Measurements from ENCODE around the gene ACER2.

Gene ACER2

DNA sequence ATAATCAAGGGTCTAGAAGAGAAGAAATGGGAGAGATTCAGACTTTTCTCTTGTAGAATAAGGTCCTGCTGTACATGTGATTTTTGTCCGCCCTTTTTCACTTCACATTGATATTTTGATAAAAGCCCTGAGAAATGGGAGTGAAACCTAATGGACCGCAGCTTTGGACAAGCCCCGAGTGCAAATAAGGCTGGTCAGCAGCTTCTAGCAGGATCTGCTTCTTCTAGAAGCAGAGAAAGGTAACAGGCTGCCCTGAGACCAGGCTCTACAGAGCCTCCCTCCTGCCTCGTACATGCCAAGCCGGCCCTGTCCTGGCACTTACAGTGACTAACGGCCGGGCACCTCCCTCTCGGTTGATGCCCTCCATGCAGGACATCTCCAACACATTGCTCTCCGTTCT is 33.4 kb downstream of the ACER2 start:
- no peak for ATAC-seq
- TF ChIP-seq, protein P1, sequence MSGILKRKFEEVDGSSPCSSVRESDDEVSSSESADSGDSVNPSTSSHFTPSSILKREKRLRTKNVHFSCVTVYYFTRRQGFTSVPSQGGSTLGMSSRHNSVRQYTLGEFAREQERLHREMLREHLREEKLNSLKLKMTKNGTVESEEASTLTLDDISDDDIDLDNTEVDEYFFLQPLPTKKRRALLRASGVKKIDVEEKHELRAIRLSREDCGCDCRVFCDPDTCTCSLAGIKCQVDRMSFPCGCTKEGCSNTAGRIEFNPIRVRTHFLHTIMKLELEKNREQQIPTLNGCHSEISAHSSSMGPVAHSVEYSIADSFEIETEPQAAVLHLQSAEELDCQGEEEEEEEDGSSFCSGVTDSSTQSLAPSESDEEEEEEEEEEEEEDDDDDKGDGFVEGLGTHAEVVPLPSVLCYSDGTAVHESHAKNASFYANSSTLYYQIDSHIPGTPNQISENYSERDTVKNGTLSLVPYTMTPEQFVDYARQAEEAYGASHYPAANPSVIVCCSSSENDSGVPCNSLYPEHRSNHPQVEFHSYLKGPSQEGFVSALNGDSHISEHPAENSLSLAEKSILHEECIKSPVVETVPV (CRISPR knock-in tag; IDR thresholded peaks at IDR 0.05): no peak
- TF ChIP-seq ZNF70 (CRISPR knock-in tag; IDR thresholded peaks at IDR 0.05) (no peak), PPARA (CRISPR knock-in tag; IDR thresholded peaks at IDR 0.05; ENCODE audit: borderline replicate concordance) (no peak)

- no peak for ATAC-seq
- TF ChIP-seq RARB (CRISPR knock-in tag; IDR thresholded peaks at IDR 0.05): no peak
- TF ChIP-seq PPARA (CRISPR knock-in tag; IDR thresholded peaks at IDR 0.05; ENCODE audit: borderline replicate concordance): no peak
- no peak for TF ChIP-seq ZNF565 (CRISPR knock-in tag; conservative IDR thresholded peaks at IDR 0.05; ENCODE audit: low read depth)
- no peak for TF ChIP-seq ZFP30 (CRISPR knock-in tag; IDR thresholded peaks at IDR 0.05)
- TF ChIP-seq ZC3H10 (CRISPR knock-in tag; IDR thresholded peaks at IDR 0.05): no peak
- TF ChIP-seq ESRRG (CRISPR knock-in tag; IDR thresholded peaks at IDR 0.05): no peak
- no peak for TF ChIP-seq BACH2 (CRISPR knock-in tag; IDR thresholded peaks at IDR 0.05; ENCODE audit: borderline replicate concordance)
- TF ChIP-seq ZNF70 (CRISPR knock-in tag; IDR thresholded peaks at IDR 0.05): no peak
- no peak for TF ChIP-seq PATZ1 (CRISPR knock-in tag; IDR thresholded peaks at IDR 0.05; ENCODE audit: borderline replicate concordance)
Measured at GRCh38 chr9:19445452-19445851, 36.6 kb downstream of the ACER2 start.

GRCh38 chr9:19446361-19446861 is 37.6 kb downstream of the ACER2 start:
- TF ChIP-seq, protein P1 (CRISPR knock-in tag; IDR thresholded peaks at IDR 0.05): no peak
- TF ChIP-seq PPARA (CRISPR knock-in tag; IDR thresholded peaks at IDR 0.05; ENCODE audit: borderline replicate concordance) (no peak), SNAI2 (CRISPR knock-in tag; IDR thresholded peaks at IDR 0.05) (no peak), ZFP3 (CRISPR knock-in tag; IDR thresholded peaks at IDR 0.05) (no peak), ZNF70 (CRISPR knock-in tag; IDR thresholded peaks at IDR 0.05) (no peak), TOX (CRISPR knock-in tag; IDR thresholded peaks at IDR 0.05; ENCODE audit: borderline replicate concordance) (no peak), GLIS3 (CRISPR knock-in tag; IDR thresholded peaks at IDR 0.05) (no peak), ZFP30 (CRISPR knock-in tag; IDR thresholded peaks at IDR 0.05) (no peak), ARNTL (CRISPR knock-in tag; IDR thresholded peaks at IDR 0.05; ENCODE audit: borderline replicate concordance, low read depth) (no peak), OSR1 (CRISPR knock-in tag; IDR thresholded peaks at IDR 0.05) (no peak), ZNF8 (CRISPR knock-in tag; IDR thresholded peaks at IDR 0.05) (no peak), PATZ1 (CRISPR knock-in tag; IDR thresholded peaks at IDR 0.05; ENCODE audit: borderline replicate concordance) (no peak), CSDC2 (CRISPR knock-in tag; IDR thresholded peaks at IDR 0.05) (no peak), RARB (CRISPR knock-in tag; IDR thresholded peaks at IDR 0.05) (no peak)
- TF ChIP-seq, protein P2, sequence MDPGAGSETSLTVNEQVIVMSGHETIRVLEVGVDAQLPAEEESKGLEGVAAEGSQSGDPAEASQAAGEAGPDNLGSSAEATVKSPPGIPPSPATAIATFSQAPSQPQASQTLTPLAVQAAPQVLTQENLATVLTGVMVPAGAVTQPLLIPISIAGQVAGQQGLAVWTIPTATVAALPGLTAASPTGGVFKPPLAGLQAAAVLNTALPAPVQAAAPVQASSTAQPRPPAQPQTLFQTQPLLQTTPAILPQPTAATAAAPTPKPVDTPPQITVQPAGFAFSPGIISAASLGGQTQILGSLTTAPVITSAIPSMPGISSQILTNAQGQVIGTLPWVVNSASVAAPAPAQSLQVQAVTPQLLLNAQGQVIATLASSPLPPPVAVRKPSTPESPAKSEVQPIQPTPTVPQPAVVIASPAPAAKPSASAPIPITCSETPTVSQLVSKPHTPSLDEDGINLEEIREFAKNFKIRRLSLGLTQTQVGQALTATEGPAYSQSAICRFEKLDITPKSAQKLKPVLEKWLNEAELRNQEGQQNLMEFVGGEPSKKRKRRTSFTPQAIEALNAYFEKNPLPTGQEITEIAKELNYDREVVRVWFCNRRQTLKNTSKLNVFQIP (CRISPR knock-in tag; IDR thresholded peaks at IDR 0.05; ENCODE audit: borderline replicate concordance, low read depth): no peak
- ATAC-seq: no peak

Data from SK-N-SH treated with all-trans-retinoic acid at 6 μM for 48 hours (cell line).